ENCODE data around the gene TWNK.
A peak's percentile ranks its signal among the peaks of the same experiment; 100 is the strongest.

TWNK gene

GRCh38 chr10:100996678-100997359 is 9.5 kb downstream of the TWNK start:
- Histone ChIP-seq H3K4me2 (ENCODE audit: low read length, poor library complexity, severe bottlenecking) (peak overlapping the region; percentile 79), H2BK12ac (ENCODE audit: low read length in 2 of 2) (peak overlapping the region; percentile 45 to 98), H4K8ac (ENCODE audit: low read length) (peak overlapping the region; percentile 91), H3K79me1 (replicated peaks; ENCODE audit: low read length, poor library complexity, severe bottlenecking) (peaks cover 8% of the 10 kb centered on the region), H3K27ac (ENCODE audit: low read length, poor library complexity, severe bottlenecking) (peak overlapping the region; percentile 99), H3K4me3 (ENCODE audit: insufficient read depth in 1 of 2, low read depth in 1 of 2, low read length in 2 of 2) (peak overlapping the region; percentile 75 to 80), H3K36me3 (ENCODE audit: control insufficient read depth in 1 of 2, insufficient read depth in 2 of 2, low read depth in 1 of 2, low read length in 2 of 2) (peaks cover 17 to 20% of the 10 kb centered on the region in 2 experiments), H3K4me1 (ENCODE audit: control insufficient read depth, insufficient read depth, low read depth, low read length) (peaks cover 29% of the 10 kb centered on the region), H3K23ac (ENCODE audit: low read length in 2 of 2) (peak overlapping the region in 1 of 2 experiments; percentile 1), H3K9ac (ENCODE audit: low read length) (peak overlapping the region; percentile 98), H3K14ac (ENCODE audit: low read length in 2 of 2) (peak overlapping the region in 1 of 2 experiments; percentile 62), H3K18ac (ENCODE audit: low read depth in 1 of 2, low read length in 2 of 2) (peak overlapping the region; percentile 94 to 99), H3K9me3 (ENCODE audit: control insufficient read depth, low read length) (no peaks in the 10 kb centered on the region), H2BK5ac (ENCODE audit: low read depth, low read length, poor library complexity, severe bottlenecking) (peak overlapping the region; percentile 46), H2BK15ac (ENCODE audit: low read depth, poor library complexity, severe bottlenecking) (no peak overlapping the region), H2BK120ac (ENCODE audit: low read depth, low read length) (no peak overlapping the region), H2AFZ (ENCODE audit: low read depth, low read length) (peak overlapping the region; percentile 65), H4K91ac (ENCODE audit: low read length) (peak overlapping the region; percentile 89), H2AK5ac (ENCODE audit: low read length, severe bottlenecking) (peak overlapping the region; percentile 57), H3K4ac (ENCODE audit: low read depth in 1 of 2, low read length in 2 of 2) (peak overlapping the region; percentile 52 to 96), H3K27me3 (ENCODE audit: control insufficient read depth in 1 of 2, insufficient read depth in 1 of 2, low read length in 2 of 2) (no peaks in the 10 kb centered on the region)
- WGBS, result 14% methylated on average over 15 of the region's 46 CpGs
- no peak for DNase-seq

GRCh38 chr10:100997360-100998182 is 10.2 kb downstream of the TWNK start:
- Histone ChIP-seq H3K27ac (ENCODE audit: low read length, poor library complexity, severe bottlenecking) (peak overlapping the region; percentile 99), H3K18ac (ENCODE audit: low read depth in 1 of 2, low read length in 2 of 2) (peak overlapping the region; percentile 99), H4K8ac (ENCODE audit: low read length) (peak overlapping the region; percentile 100), H2BK5ac (ENCODE audit: low read depth, low read length, poor library complexity, severe bottlenecking) (peak overlapping the region; percentile 24), H2BK15ac (ENCODE audit: low read depth, poor library complexity, severe bottlenecking) (peak overlapping the region; percentile 60), H3K4me2 (ENCODE audit: low read length, poor library complexity, severe bottlenecking) (peak overlapping the region; percentile 79), H3K4ac (ENCODE audit: low read depth in 1 of 2, low read length in 2 of 2) (peak overlapping the region; percentile 96), H4K91ac (ENCODE audit: low read length) (peak overlapping the region; percentile 97), H3K9me3 (ENCODE audit: control insufficient read depth, low read length) (no peaks in the 10 kb centered on the region), H2AFZ (ENCODE audit: low read depth, low read length) (peak overlapping the region; percentile 7), H3K79me1 (replicated peaks; ENCODE audit: low read length, poor library complexity, severe bottlenecking) (peaks cover 8% of the 10 kb centered on the region), H2BK120ac (ENCODE audit: low read depth, low read length) (peak overlapping the region; percentile 97), H3K14ac (ENCODE audit: low read length in 2 of 2) (peak overlapping the region in 1 of 2 experiments; percentile 63), H2AK5ac (ENCODE audit: low read length, severe bottlenecking) (peak overlapping the region; percentile 61), H3K9ac (ENCODE audit: low read length) (peak overlapping the region; percentile 98), H3K36me3 (ENCODE audit: control insufficient read depth in 1 of 2, insufficient read depth in 2 of 2, low read depth in 1 of 2, low read length in 2 of 2) (peaks cover 20 to 24% of the 10 kb centered on the region in 2 experiments), H3K23ac (ENCODE audit: low read length in 2 of 2) (peak overlapping the region in 1 of 2 experiments; percentile 87), H2BK12ac (ENCODE audit: low read length in 2 of 2) (peak overlapping the region; percentile 94 to 97), H3K4me1 (ENCODE audit: control insufficient read depth, insufficient read depth, low read depth, low read length) (peaks cover 37% of the 10 kb centered on the region), H3K27me3 (ENCODE audit: control insufficient read depth in 1 of 2, insufficient read depth in 1 of 2, low read length in 2 of 2) (no peaks in the 10 kb centered on the region), H3K4me3 (ENCODE audit: insufficient read depth in 1 of 2, low read depth in 1 of 2, low read length in 2 of 2) (peak overlapping the region; percentile 75 to 80)
- peak; percentile 88 for DNase-seq
- WGBS, result under 1% methylated on average over 65 of the region's 66 CpGs

GRCh38 chr10:100998183-100998990 is 11.0 kb downstream of the TWNK start:
- Histone ChIP-seq H2BK5ac (ENCODE audit: low read depth, low read length, poor library complexity, severe bottlenecking) (peak overlapping the region; percentile 81), H2BK120ac (ENCODE audit: low read depth, low read length) (peak overlapping the region; percentile 97), H3K4me3 (ENCODE audit: insufficient read depth in 1 of 2, low read depth in 1 of 2, low read length in 2 of 2) (peak overlapping the region; percentile 75 to 80), H3K36me3 (ENCODE audit: control insufficient read depth in 1 of 2, insufficient read depth in 2 of 2, low read depth in 1 of 2, low read length in 2 of 2) (peaks cover 21 to 26% of the 10 kb centered on the region in 2 experiments), H3K27ac (ENCODE audit: low read length, poor library complexity, severe bottlenecking) (peak overlapping the region; percentile 99), H3K4me2 (ENCODE audit: low read length, poor library complexity, severe bottlenecking) (peak overlapping the region; percentile 79), H4K8ac (ENCODE audit: low read length) (peak overlapping the region; percentile 100), H2AK5ac (ENCODE audit: low read length, severe bottlenecking) (peak overlapping the region; percentile 49), H4K91ac (ENCODE audit: low read length) (peak overlapping the region; percentile 99), H3K9ac (ENCODE audit: low read length) (peak overlapping the region; percentile 98), H3K18ac (ENCODE audit: low read depth in 1 of 2, low read length in 2 of 2) (peak overlapping the region; percentile 99 to 100), H2BK12ac (ENCODE audit: low read length in 2 of 2) (peak overlapping the region; percentile 94 to 99), H3K27me3 (ENCODE audit: control insufficient read depth in 1 of 2, insufficient read depth in 1 of 2, low read length in 2 of 2) (no peaks in the 10 kb centered on the region), H3K23ac (ENCODE audit: low read length in 2 of 2) (peak overlapping the region in 1 of 2 experiments; percentile 87), H2BK15ac (ENCODE audit: low read depth, poor library complexity, severe bottlenecking) (peak overlapping the region; percentile 87), H3K79me1 (replicated peaks; ENCODE audit: low read length, poor library complexity, severe bottlenecking) (peaks cover 8% of the 10 kb centered on the region), H3K14ac (ENCODE audit: low read length in 2 of 2) (peak overlapping the region in 1 of 2 experiments; percentile 93), H2AFZ (ENCODE audit: low read depth, low read length) (no peak overlapping the region), H3K4me1 (ENCODE audit: control insufficient read depth, insufficient read depth, low read depth, low read length) (peaks cover 39% of the 10 kb centered on the region), H3K9me3 (ENCODE audit: control insufficient read depth, low read length) (no peaks in the 10 kb centered on the region), H3K4ac (ENCODE audit: low read depth in 1 of 2, low read length in 2 of 2) (peak overlapping the region; percentile 96 to 97)
- 1% methylated on average over 23 of the region's 25 CpGs for WGBS
- peak; percentile 92 for DNase-seq

Measured in mesenchymal stem cell (in vitro differentiated cells and primary cell).